ENCODE results near the gene ARMH1.
"Not testable (repeated sequence)": the region's sequence is repeated elsewhere in the genome, so short reads cannot be mapped to it uniquely, and the experiment has no call there.

The ARMH1 gene

GRCh38 chr1:44759077-44759476, 84.6 kb downstream of the ARMH1 start:
- CTCF ChIA-PET, result interaction anchor here (1.1 to 1.8 kb wide), 2 partner anchors 12 to 34 kb away, joined by 3 to 4 read pairs; no protein-coding TSS in a partner anchor
- DNase-seq, result no peak
- no peaks in the 10 kb centered on the region for H3K9me3 ChIP-seq (ENCODE audit: control extremely low read depth in 1 of 5, control insufficient read depth in 4 of 5, insufficient read depth in 2 of 5, low read depth in 1 of 5, low read length in 4 of 5)
- H3K27ac ChIP-seq (ENCODE audit: insufficient read depth in 1 of 2, low read depth in 1 of 2, low read length in 2 of 2, poor library complexity in 1 of 2, severe bottlenecking in 2 of 2), result no peak overlapping the region
- WGBS (ENCODE audit: insufficient coverage), result 95% methylated on average over 11 of the region's 11 CpGs
- no peaks in the 10 kb centered on the region for H3K4me1 ChIP-seq (ENCODE audit: control extremely low read depth in 1 of 4, control insufficient read depth in 4 of 4, insufficient read depth in 4 of 4, low read length in 3 of 4)
- no peak overlapping the region for H3K4me3 ChIP-seq (ENCODE audit: control insufficient read depth in 1 of 7, extremely low read depth in 1 of 7, insufficient read depth in 4 of 7, low read depth in 2 of 7, low read length in 6 of 7)
- peaks cover 17 to 84% (median 63%) of the 10 kb centered on the region in 4 experiments for H3K36me3 ChIP-seq (ENCODE audit: control insufficient read depth in 4 of 4, insufficient read depth in 4 of 4, low read length in 3 of 4)
- no peaks in the 10 kb centered on the region for H3K27me3 ChIP-seq (replicated peaks in 2 of 5; ENCODE audit: control insufficient read depth in 4 of 5, insufficient read depth in 5 of 5, low read length in 4 of 5)
- POLR2A ChIA-PET, result interaction anchor here (0.6 to 1.7 kb wide), 2 partner anchors 16 to 568 kb away, joined by 3 to 6 read pairs; partner anchors contain the start of gene RPS8

- H3K27me3 ChIP-seq (replicated peaks in 2 of 5; ENCODE audit: control insufficient read depth in 4 of 5, insufficient read depth in 5 of 5, low read length in 4 of 5), result no peaks in the 10 kb centered on the region
- ChIA-PET POLR2A (interaction anchor here (0.5 to 1.7 kb wide), 2 partner anchors 15 to 34 kb away, joined by 3 to 6 read pairs; partner anchors contain the start of gene RPS8), CTCF (interaction anchor here (0.5 kb wide), 1 partner anchor 16 kb away, joined by 3 read pairs; no protein-coding TSS in a partner anchor)
- peaks cover 12 to 69% (median 51%) of the 10 kb centered on the region in 4 experiments for H3K36me3 ChIP-seq (ENCODE audit: control insufficient read depth in 4 of 4, insufficient read depth in 4 of 4, low read length in 3 of 4)
- no peaks in the 10 kb centered on the region for H3K9me3 ChIP-seq (ENCODE audit: control extremely low read depth in 1 of 5, control insufficient read depth in 4 of 5, insufficient read depth in 2 of 5, low read depth in 1 of 5, low read length in 4 of 5)
- H3K4me3 ChIP-seq (ENCODE audit: control insufficient read depth in 1 of 7, extremely low read depth in 1 of 7, insufficient read depth in 4 of 7, low read depth in 2 of 7, low read length in 6 of 7), result no peak overlapping the region
- no peak overlapping the region for H3K27ac ChIP-seq (ENCODE audit: insufficient read depth in 1 of 2, low read depth in 1 of 2, low read length in 2 of 2, poor library complexity in 1 of 2, severe bottlenecking in 2 of 2)
- H3K4me1 ChIP-seq (ENCODE audit: control extremely low read depth in 1 of 4, control insufficient read depth in 4 of 4, insufficient read depth in 4 of 4, low read length in 3 of 4), result no peaks in the 10 kb centered on the region
- DNase-seq, result no peak
- 100% methylated on average over 2 of the region's 3 CpGs for WGBS (ENCODE audit: insufficient coverage)
These were observed 86.4 kb downstream of the ARMH1 start for GRCh38 chr1:44760876-44761275.

GRCh38 chr1:44766421-44766820, 91.9 kb downstream of the ARMH1 start:
- not testable (repeated sequence) for H3K27me3 ChIP-seq (replicated peaks in 2 of 5; ENCODE audit: control insufficient read depth in 4 of 5, insufficient read depth in 5 of 5, low read length in 4 of 5); H3K9me3 ChIP-seq (ENCODE audit: control extremely low read depth in 1 of 5, control insufficient read depth in 4 of 5, insufficient read depth in 2 of 5, low read depth in 1 of 5, low read length in 4 of 5); H3K4me3 ChIP-seq (ENCODE audit: control insufficient read depth in 1 of 7, extremely low read depth in 1 of 7, insufficient read depth in 4 of 7, low read depth in 2 of 7, low read length in 6 of 7); H3K4me1 ChIP-seq (ENCODE audit: control extremely low read depth in 1 of 4, control insufficient read depth in 4 of 4, insufficient read depth in 4 of 4, low read length in 3 of 4); DNase-seq; H3K27ac ChIP-seq (ENCODE audit: insufficient read depth in 1 of 2, low read depth in 1 of 2, low read length in 2 of 2, poor library complexity in 1 of 2, severe bottlenecking in 2 of 2)
- peaks cover 8 to 47% (median 28%) of the 10 kb centered on the region in 4 experiments for H3K36me3 ChIP-seq (ENCODE audit: control insufficient read depth in 4 of 4, insufficient read depth in 4 of 4, low read length in 3 of 4)
- ChIA-PET CTCF (interaction anchor here (0.7 to 1.9 kb wide), 6 partner anchors 12 to 53 kb away, joined by 3 to 6 read pairs (median 3); partner anchors contain the start of gene RNU5D-1), POLR2A (interaction anchor here (0.6 kb wide), 1 partner anchor 86 kb away, joined by 3 read pairs; no protein-coding TSS in a partner anchor)
- 99% methylated on average over 6 of the region's 6 CpGs for WGBS (ENCODE audit: insufficient coverage)

Measured in common myeloid progenitor, CD34-positive (primary cell).